ENCODE results near the gene IL22RA2. TPM values are rescaled to one million over a fixed set of nuclear protein-coding genes. Genes with fewer than 3 reads are reported as not detected.

Gene IL22RA2
- total RNA-seq, 1 experiment from 2014 or later = not detected

GRCh38 chr6:137106183-137106582 is 67.3 kb downstream of the IL22RA2 start:
- ATAC-seq = no peak
- Histone ChIP-seq H3K4me1 (ENCODE audit: control insufficient read depth, insufficient read depth, low read length) (no peaks in the 10 kb centered on the region), H3K9me3 (ENCODE audit: control insufficient read depth, insufficient read depth, low read depth, low read length) (no peaks in the 10 kb centered on the region; the same call in 1 of the 2 replicates), H3K36me3 (ENCODE audit: control insufficient read depth, insufficient read depth, low read length) (no peaks in the 10 kb centered on the region), H3K27ac (ENCODE audit: low read length) (no peak overlapping the region), H3K4me3 (ENCODE audit: low read depth in 2 of 2, low read length in 2 of 2) (no peak overlapping the region), H3K27me3 (ENCODE audit: control insufficient read depth, insufficient read depth, low read length) (no peaks in the 10 kb centered on the region; the same call in 1 of the 2 replicates)
- in situ Hi-C loops (cut with HindIII; ENCODE audit: low pct_unique_long_range_greater_than_20kb, low sequenced_read_pairs) (no loop called here), intact Hi-C loops (cut with micrococcal nuclease; ENCODE audit: unreplicated experiment) (no loop called here)
- ChIA-PET CTCF (no interaction called here), POLR2A (no interaction called here)
- DNase-seq (ENCODE audit: low read depth, low spot score) = no peak
- TF ChIP-seq CTCF (IDR thresholded peaks at IDR 0.05) = no peak
- TF ChIP-seq SIN3A (IDR thresholded peaks at IDR 0.05; ENCODE audit: borderline replicate concordance, insufficient read depth, low read depth, low read length) = no peak
- no peak for TF ChIP-seq TCF7L2 (IDR thresholded peaks at IDR 0.05; ENCODE audit: low read depth, low read length)
- TF ChIP-seq POLR2AphosphoS5 (IDR thresholded peaks at IDR 0.05; ENCODE audit: low read depth, low read length) = no peak
- TF ChIP-seq REST (IDR thresholded peaks at IDR 0.05; ENCODE audit: insufficient read depth in 1 of 2, low read depth in 2 of 2, low read length in 1 of 2) = no peak
- BruUV-seq (replicated peaks) = no TSS peak

- TF ChIP-seq SIN3A (IDR thresholded peaks at IDR 0.05; ENCODE audit: borderline replicate concordance, insufficient read depth, low read depth, low read length) = no peak
- no peak for TF ChIP-seq POLR2AphosphoS5 (IDR thresholded peaks at IDR 0.05; ENCODE audit: low read depth, low read length)
- no peak for TF ChIP-seq CTCF (IDR thresholded peaks at IDR 0.05)
- no peak for TF ChIP-seq TCF7L2 (IDR thresholded peaks at IDR 0.05; ENCODE audit: low read depth, low read length)
- TF ChIP-seq REST (IDR thresholded peaks at IDR 0.05; ENCODE audit: insufficient read depth in 1 of 2, low read depth in 2 of 2, low read length in 1 of 2) = no peak
- ChIA-PET POLR2A (no interaction called here), CTCF (no interaction called here)
- Histone ChIP-seq H3K27me3 (ENCODE audit: control insufficient read depth, insufficient read depth, low read length) (no peaks in the 10 kb centered on the region), H3K9me3 (ENCODE audit: control insufficient read depth, insufficient read depth, low read depth, low read length) (no peaks in the 10 kb centered on the region; the same call in 1 of the 2 replicates), H3K36me3 (ENCODE audit: control insufficient read depth, insufficient read depth, low read length) (no peaks in the 10 kb centered on the region), H3K27ac (ENCODE audit: low read length) (no peak overlapping the region), H3K4me3 (ENCODE audit: low read depth in 2 of 2, low read length in 2 of 2) (no peak overlapping the region), H3K4me1 (ENCODE audit: control insufficient read depth, insufficient read depth, low read length) (no peaks in the 10 kb centered on the region)
- ATAC-seq (no peak), DNase-seq (ENCODE audit: low read depth, low spot score) (no peak)
- intact Hi-C loops (cut with micrococcal nuclease; ENCODE audit: unreplicated experiment) (no loop called here), in situ Hi-C loops (cut with HindIII; ENCODE audit: low pct_unique_long_range_greater_than_20kb, low sequenced_read_pairs) (no loop called here)
- BruUV-seq (replicated peaks) = no TSS peak
Observed at GRCh38 chr6:137105375-137105774, 68.1 kb downstream of the IL22RA2 start.

Data from Panc1 (cell line).